ENCODE measurements around the gene HK3. TPM values are rescaled to one million over a fixed set of nuclear protein-coding genes. Genes with fewer than 3 reads are reported as not detected.

The HK3 gene
- total RNA-seq, 1 donor from 2014 or later: 61.2 TPM

- no peak for DNase-seq
- no peaks in the 10 kb centered on the region for H3K9me3 ChIP-seq
- H3K27me3 ChIP-seq (ENCODE audit: low read depth): no peaks in the 10 kb centered on the region
- no peak overlapping the region for H3K4me3 ChIP-seq
- TF ChIP-seq CTCF (IDR thresholded peaks at IDR 0.05): no peak
- peaks cover 23% of the 10 kb centered on the region for H3K36me3 ChIP-seq
- no peak overlapping the region for H3K27ac ChIP-seq
- no peak for ATAC-seq
- intact Hi-C loops (cut with DNase I): no loop called here
- no peaks in the 10 kb centered on the region for H3K4me1 ChIP-seq
These were observed 28.4 kb upstream of the HK3 start for GRCh38 chr5:176927562-176927961.

GRCh38 chr5:176922817-176923216, 23.7 kb upstream of the HK3 start:
- intact Hi-C loops (cut with DNase I): no loop called here
- Histone ChIP-seq H3K4me3 (no peak overlapping the region), H3K9me3 (no peaks in the 10 kb centered on the region), H3K27me3 (ENCODE audit: low read depth) (no peaks in the 10 kb centered on the region), H3K4me1 (no peaks in the 10 kb centered on the region), H3K27ac (no peak overlapping the region), H3K36me3 (peaks cover 15% of the 10 kb centered on the region)
- no peak for TF ChIP-seq CTCF (IDR thresholded peaks at IDR 0.05)
- DNase-seq (no peak), ATAC-seq (no peak)

- TF ChIP-seq CTCF (IDR thresholded peaks at IDR 0.05): no peak
- DNase-seq (no peak), ATAC-seq (no peak)
- Histone ChIP-seq H3K36me3 (peaks cover 16% of the 10 kb centered on the region), H3K4me3 (no peak overlapping the region), H3K4me1 (no peaks in the 10 kb centered on the region), H3K9me3 (no peaks in the 10 kb centered on the region), H3K27ac (no peak overlapping the region), H3K27me3 (ENCODE audit: low read depth) (no peaks in the 10 kb centered on the region)
- intact Hi-C loops (cut with DNase I): no loop called here
These were observed 22.6 kb upstream of the HK3 start for GRCh38 chr5:176921714-176922113.

GRCh38 chr5:176918613-176919012, 19.5 kb upstream of the HK3 start:
- DNase-seq (no peak), ATAC-seq (no peak)
- no peaks in the 10 kb centered on the region for H3K4me1 ChIP-seq
- no peak for TF ChIP-seq CTCF (IDR thresholded peaks at IDR 0.05)
- no peak overlapping the region for H3K4me3 ChIP-seq
- H3K36me3 ChIP-seq: peaks cover 16% of the 10 kb centered on the region
- no peak overlapping the region for H3K27ac ChIP-seq
- no peaks in the 10 kb centered on the region for H3K27me3 ChIP-seq (ENCODE audit: low read depth)
- H3K9me3 ChIP-seq: no peaks in the 10 kb centered on the region
- intact Hi-C loops (cut with DNase I): no loop called here

- H3K36me3 ChIP-seq: peaks cover 16% of the 10 kb centered on the region
These were observed 17.2 kb upstream of the HK3 start for GRCh38 chr5:176916337-176916736.

More at GRCh38 chr5:176916337-176916736, 17.2 kb upstream of the HK3 start:
- no peaks in the 10 kb centered on the region for H3K4me1 ChIP-seq
- no peak overlapping the region for H3K4me3 ChIP-seq
- H3K27me3 ChIP-seq (ENCODE audit: low read depth): no peaks in the 10 kb centered on the region
- no peak overlapping the region for H3K27ac ChIP-seq
- intact Hi-C loops (cut with DNase I): no loop called here
- DNase-seq (no peak), ATAC-seq (peak; percentile 45 to 51)
- H3K9me3 ChIP-seq: no peaks in the 10 kb centered on the region
- TF ChIP-seq CTCF (IDR thresholded peaks at IDR 0.05): no peak
